ENCODE data around the gene TENT4B. TPM values are rescaled to one million over a fixed set of nuclear protein-coding genes. Genes with fewer than 3 reads are reported as not detected.
"Not testable (repeated sequence)": the region's sequence is repeated elsewhere in the genome, so short reads cannot be mapped to it uniquely, and the experiment has no call there.

TENT4B gene
- total RNA-seq, 2 experiments from 2014 or later, result 17.5 to 18.0 TPM

- ChIA-PET CTCF (interaction anchor here (1.3 kb wide), 1 partner anchor 48 kb away, joined by 3 read pairs; no protein-coding TSS in a partner anchor), POLR2A (interaction anchor here (0.9 kb wide), 1 partner anchor 88 kb away, joined by 3 read pairs; no protein-coding TSS in a partner anchor)
- peaks cover 19% of the 10 kb centered on the region for H3K4me1 Mint-ChIP-seq
- H3K27me3 Mint-ChIP-seq, result no peaks in the 10 kb centered on the region
- peaks cover 39% of the 10 kb centered on the region for H3K36me3 Mint-ChIP-seq (ENCODE audit: low read depth)
- no peak for DNase-seq
- H3K27ac Mint-ChIP-seq, result no peak overlapping the region
- H3K4me3 Mint-ChIP-seq, result no peak overlapping the region
- no peaks in the 10 kb centered on the region for H3K9me3 Mint-ChIP-seq
Observed at GRCh38 chr16:50227120-50227519, 74.0 kb downstream of the TENT4B start.

GRCh38 chr16:50227665-50228064, 74.6 kb downstream of the TENT4B start:
- Mint-ChIP-seq H3K4me3 (no peak overlapping the region), H3K4me1 (peaks cover 19% of the 10 kb centered on the region), H3K27ac (no peak overlapping the region), H3K36me3 (ENCODE audit: low read depth) (peaks cover 39% of the 10 kb centered on the region), H3K9me3 (no peaks in the 10 kb centered on the region), H3K27me3 (no peaks in the 10 kb centered on the region)
- no peak for DNase-seq
- POLR2A ChIA-PET, result interaction anchor here (0.9 kb wide), 1 partner anchor 88 kb away, joined by 3 read pairs; no protein-coding TSS in a partner anchor
- CTCF ChIA-PET, result interaction anchor here (1.3 to 2.5 kb wide), 2 partner anchors 12 to 47 kb away, joined by 3 to 9 read pairs; no protein-coding TSS in a partner anchor

GRCh38 chr16:50228364-50228868, 75.3 kb downstream of the TENT4B start:
- Mint-ChIP-seq H3K36me3 (ENCODE audit: low read depth) (peaks cover 39% of the 10 kb centered on the region), H3K4me3 (no peak overlapping the region), H3K27ac (no peak overlapping the region), H3K4me1 (peaks cover 19% of the 10 kb centered on the region), H3K9me3 (no peaks in the 10 kb centered on the region), H3K27me3 (no peaks in the 10 kb centered on the region)
- POLR2A ChIA-PET, result interaction anchor here (0.7 to 1.3 kb wide), 2 partner anchors 12 to 111 kb away, joined by 3 to 4 read pairs; no protein-coding TSS in a partner anchor
- DNase-seq, result no peak
- CTCF ChIA-PET, result interaction anchor here (1.3 to 2.5 kb wide), 2 partner anchors 13 to 47 kb away, joined by 3 to 9 read pairs; no protein-coding TSS in a partner anchor

GRCh38 chr16:50229149-50229726, 76.1 kb downstream of the TENT4B start:
- Mint-ChIP-seq H3K9me3 (no peaks in the 10 kb centered on the region), H3K4me3 (no peak overlapping the region), H3K27ac (no peak overlapping the region), H3K36me3 (ENCODE audit: low read depth) (peaks cover 39% of the 10 kb centered on the region), H3K27me3 (no peaks in the 10 kb centered on the region), H3K4me1 (peaks cover 19% of the 10 kb centered on the region)
- ChIA-PET POLR2A (interaction anchor here (1.3 kb wide), 1 partner anchor 13 kb away, joined by 4 read pairs; no protein-coding TSS in a partner anchor), CTCF (interaction anchor here (2.5 kb wide), 1 partner anchor 13 kb away, joined by 9 read pairs; no protein-coding TSS in a partner anchor)
- no peak for DNase-seq

GRCh38 chr16:50234771-50235556, 81.9 kb downstream of the TENT4B start:
- Mint-ChIP-seq H3K9me3 (no peaks in the 10 kb centered on the region), H3K27ac (no peak overlapping the region), H3K27me3 (peaks cover 4% of the 10 kb centered on the region), H3K4me3 (no peak overlapping the region), H3K4me1 (peaks cover 5% of the 10 kb centered on the region), H3K36me3 (ENCODE audit: low read depth) (peaks cover 6% of the 10 kb centered on the region)
- CTCF ChIA-PET, result no interaction called here
- DNase-seq, result no peak
- POLR2A ChIA-PET, result no interaction called here

GRCh38 chr16:50235581-50235980, 82.5 kb downstream of the TENT4B start:
- Mint-ChIP-seq H3K36me3 (ENCODE audit: low read depth) (peaks cover 6% of the 10 kb centered on the region), H3K4me3 (no peak overlapping the region), H3K4me1 (peaks cover 5% of the 10 kb centered on the region), H3K9me3 (no peaks in the 10 kb centered on the region), H3K27ac (no peak overlapping the region), H3K27me3 (peaks cover 7% of the 10 kb centered on the region)
- ChIA-PET CTCF (no interaction called here), POLR2A (interaction anchor here (1.2 kb wide), 1 partner anchor 10 kb away, joined by 3 read pairs; no protein-coding TSS in a partner anchor)
- DNase-seq, result no peak

GRCh38 chr16:50238314-50238713, 85.2 kb downstream of the TENT4B start:
- peaks cover 4% of the 10 kb centered on the region for H3K36me3 Mint-ChIP-seq (ENCODE audit: low read depth)
- peaks cover 14% of the 10 kb centered on the region for H3K27me3 Mint-ChIP-seq
- ChIA-PET CTCF (interaction anchor here (0.7 to 1.1 kb wide), 2 partner anchors 14 to 15 kb away, joined by 3 to 4 read pairs; no protein-coding TSS in a partner anchor), POLR2A (no interaction called here)
- H3K9me3 Mint-ChIP-seq, result no peaks in the 10 kb centered on the region
- H3K27ac Mint-ChIP-seq, result no peak overlapping the region
- peaks cover 10% of the 10 kb centered on the region for H3K4me1 Mint-ChIP-seq
- DNase-seq, result no peak
- H3K4me3 Mint-ChIP-seq, result no peak overlapping the region

- POLR2A ChIA-PET, result interaction anchor here (37.2 kb wide), 1 partner anchor 35 kb away, joined by 686 read pairs; the partner anchor contains the start of gene ADCY7
Observed at GRCh38 chr16:50238868-50239301, 85.8 kb downstream of the TENT4B start.

GRCh38 chr16:50243024-50243423, 89.9 kb downstream of the TENT4B start:
- CTCF ChIA-PET, result interaction anchor here (1.1 to 1.4 kb wide), 3 partner anchors 29 to 84 kb away, joined by 3 to 4 read pairs (median 3); no protein-coding TSS in a partner anchor
- not testable (repeated sequence) for DNase-seq; H3K27me3 Mint-ChIP-seq; H3K27ac Mint-ChIP-seq; H3K9me3 Mint-ChIP-seq; H3K36me3 Mint-ChIP-seq (ENCODE audit: low read depth); H3K4me3 Mint-ChIP-seq
- peaks cover 33% of the 10 kb centered on the region for H3K4me1 Mint-ChIP-seq
- POLR2A ChIA-PET, result interaction anchor here (2.6 to 37.2 kb wide), 2 partner anchors 31 to 96 kb away, joined by 7 to 686 read pairs; partner anchors contain the start of gene ADCY7

More at GRCh38 chr16:50238868-50239301, 85.8 kb downstream of the TENT4B start:
- Mint-ChIP-seq H3K4me1 (peaks cover 10% of the 10 kb centered on the region), H3K4me3 (no peak overlapping the region), H3K27ac (no peak overlapping the region), H3K27me3 (peaks cover 14% of the 10 kb centered on the region), H3K9me3 (no peaks in the 10 kb centered on the region), H3K36me3 (ENCODE audit: low read depth) (peaks cover 4% of the 10 kb centered on the region)
- no peak for DNase-seq
- CTCF ChIA-PET, result interaction anchor here (0.7 to 1.5 kb wide), 2 partner anchors 15 to 214 kb away, joined by 4 to 6 read pairs; partner anchors contain the start of gene CNEP1R1

- Mint-ChIP-seq H3K4me1 (peaks cover 42% of the 10 kb centered on the region), H3K27me3 (peaks cover 9% of the 10 kb centered on the region), H3K9me3 (no peaks in the 10 kb centered on the region), H3K36me3 (ENCODE audit: low read depth) (peaks cover 12% of the 10 kb centered on the region), H3K4me3 (no peak overlapping the region), H3K27ac (no peak overlapping the region)
- DNase-seq, result no peak
- CTCF ChIA-PET, result interaction anchor here (0.7 to 1.4 kb wide), 5 partner anchors 29 to 219 kb away, joined by 3 to 4 read pairs (median 3); partner anchors contain the start of gene CNEP1R1
- POLR2A ChIA-PET, result interaction anchor here (1.2 to 37.2 kb wide), 5 partner anchors 11 to 98 kb away, joined by 3 to 686 read pairs (median 6); partner anchors contain the start of gene ADCY7
Observed at GRCh38 chr16:50244140-50244503, 91.0 kb downstream of the TENT4B start.

GRCh38 chr16:50244504-50245416, 91.7 kb downstream of the TENT4B start:
- Mint-ChIP-seq H3K4me3 (peak overlapping the region; percentile 83), H3K4me1 (peaks cover 46% of the 10 kb centered on the region), H3K27me3 (peaks cover 9% of the 10 kb centered on the region), H3K36me3 (ENCODE audit: low read depth) (peaks cover 15% of the 10 kb centered on the region), H3K27ac (peak overlapping the region; percentile 82), H3K9me3 (no peaks in the 10 kb centered on the region)
- POLR2A ChIA-PET, result interaction anchor here (0.9 to 37.2 kb wide), 18 partner anchors 8 to 499 kb away, joined by 3 to 686 read pairs (median 4); partner anchors contain the start of genes ADCY7 and CNEP1R1
- CTCF ChIA-PET, result interaction anchor here (0.7 to 1.6 kb wide), 10 partner anchors 11 to 220 kb away, joined by 3 to 12 read pairs (median 4); partner anchors contain the start of gene CNEP1R1
- no peak for DNase-seq
